ENCODE measurements around the gene CUL7. TPM values are rescaled to one million over a fixed set of nuclear protein-coding genes. Genes with fewer than 3 reads are reported as not detected.
A peak's percentile ranks its signal among the peaks of the same experiment; 100 is the strongest.

The CUL7 gene
- total RNA-seq, 1 experiment from 2014 or later: 20.8 TPM

DNA sequence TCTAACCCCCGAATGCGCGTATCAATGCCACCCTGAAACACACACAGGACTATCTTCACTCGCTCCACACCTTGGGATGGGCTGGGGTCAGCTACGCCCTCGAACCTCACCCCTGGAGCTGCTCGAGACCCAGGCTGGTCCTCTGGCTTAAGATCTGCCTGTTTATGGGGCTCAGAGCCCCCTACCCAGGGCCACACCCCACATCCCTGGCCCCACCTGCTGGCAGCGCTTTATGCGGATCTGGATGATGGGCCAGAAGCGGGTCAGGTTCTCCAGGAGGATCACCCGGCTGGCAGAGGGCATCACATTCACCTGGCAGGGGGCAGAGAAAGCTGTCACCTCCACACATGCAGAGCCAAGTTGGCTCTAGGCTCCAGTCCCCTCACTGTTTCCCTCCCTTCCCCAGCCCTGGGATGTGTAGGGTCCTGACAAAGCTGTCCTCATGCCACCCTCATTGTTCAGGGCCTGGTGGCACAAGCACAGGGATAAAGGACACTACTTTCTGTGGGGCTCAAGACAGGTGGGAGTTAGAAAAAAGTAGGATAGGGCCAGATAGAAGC, 8.2 kb downstream of the CUL7 start (continued):
- TF ChIP-seq, protein P1, sequence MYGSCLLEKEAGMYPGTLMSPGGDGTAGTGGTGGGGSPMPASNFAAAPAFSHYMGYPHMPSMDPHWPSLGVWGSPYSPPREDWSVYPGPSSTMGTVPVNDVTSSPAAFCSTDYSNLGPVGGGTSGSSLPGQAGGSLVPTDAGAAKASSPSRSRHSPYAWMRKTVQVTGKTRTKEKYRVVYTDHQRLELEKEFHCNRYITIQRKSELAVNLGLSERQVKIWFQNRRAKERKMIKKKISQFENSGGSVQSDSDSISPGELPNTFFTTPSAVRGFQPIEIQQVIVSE (CRISPR knock-in tag; IDR thresholded peaks at IDR 0.05; ENCODE audit: borderline replicate concordance): no peak
- no peak for TF ChIP-seq NFATC4 (CRISPR knock-in tag; IDR thresholded peaks at IDR 0.05)
- TF ChIP-seq, protein P2, sequence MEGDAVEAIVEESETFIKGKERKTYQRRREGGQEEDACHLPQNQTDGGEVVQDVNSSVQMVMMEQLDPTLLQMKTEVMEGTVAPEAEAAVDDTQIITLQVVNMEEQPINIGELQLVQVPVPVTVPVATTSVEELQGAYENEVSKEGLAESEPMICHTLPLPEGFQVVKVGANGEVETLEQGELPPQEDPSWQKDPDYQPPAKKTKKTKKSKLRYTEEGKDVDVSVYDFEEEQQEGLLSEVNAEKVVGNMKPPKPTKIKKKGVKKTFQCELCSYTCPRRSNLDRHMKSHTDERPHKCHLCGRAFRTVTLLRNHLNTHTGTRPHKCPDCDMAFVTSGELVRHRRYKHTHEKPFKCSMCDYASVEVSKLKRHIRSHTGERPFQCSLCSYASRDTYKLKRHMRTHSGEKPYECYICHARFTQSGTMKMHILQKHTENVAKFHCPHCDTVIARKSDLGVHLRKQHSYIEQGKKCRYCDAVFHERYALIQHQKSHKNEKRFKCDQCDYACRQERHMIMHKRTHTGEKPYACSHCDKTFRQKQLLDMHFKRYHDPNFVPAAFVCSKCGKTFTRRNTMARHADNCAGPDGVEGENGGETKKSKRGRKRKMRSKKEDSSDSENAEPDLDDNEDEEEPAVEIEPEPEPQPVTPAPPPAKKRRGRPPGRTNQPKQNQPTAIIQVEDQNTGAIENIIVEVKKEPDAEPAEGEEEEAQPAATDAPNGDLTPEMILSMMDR (IDR thresholded peaks at IDR 0.05): no peak
- TF ChIP-seq TEAD1 (CRISPR knock-in tag; IDR thresholded peaks at IDR 0.05): no peak
- no peak for TF ChIP-seq ZNF396 (CRISPR knock-in tag; IDR thresholded peaks at IDR 0.05; ENCODE audit: borderline replicate concordance)
- TF ChIP-seq, protein P3, sequence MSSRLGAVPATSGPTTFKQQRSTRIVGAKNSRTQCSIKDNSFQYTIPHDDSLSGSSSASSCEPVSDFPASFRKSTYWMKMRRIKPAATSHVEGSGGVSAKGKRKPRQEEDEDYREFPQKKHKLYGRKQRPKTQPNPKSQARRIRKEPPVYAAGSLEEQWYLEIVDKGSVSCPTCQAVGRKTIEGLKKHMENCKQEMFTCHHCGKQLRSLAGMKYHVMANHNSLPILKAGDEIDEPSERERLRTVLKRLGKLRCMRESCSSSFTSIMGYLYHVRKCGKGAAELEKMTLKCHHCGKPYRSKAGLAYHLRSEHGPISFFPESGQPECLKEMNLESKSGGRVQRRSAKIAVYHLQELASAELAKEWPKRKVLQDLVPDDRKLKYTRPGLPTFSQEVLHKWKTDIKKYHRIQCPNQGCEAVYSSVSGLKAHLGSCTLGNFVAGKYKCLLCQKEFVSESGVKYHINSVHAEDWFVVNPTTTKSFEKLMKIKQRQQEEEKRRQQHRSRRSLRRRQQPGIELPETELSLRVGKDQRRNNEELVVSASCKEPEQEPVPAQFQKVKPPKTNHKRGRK (CRISPR knock-in tag; IDR thresholded peaks at IDR 0.05; ENCODE audit: borderline replicate concordance): no peak
- no peak for TF ChIP-seq ATF1 (CRISPR knock-in tag; IDR thresholded peaks at IDR 0.05)
- TF ChIP-seq ZNF423 (CRISPR knock-in tag; IDR thresholded peaks at IDR 0.05): no peak
- no peak for TF ChIP-seq MXD4 (CRISPR knock-in tag; IDR thresholded peaks at IDR 0.05; ENCODE audit: borderline replicate concordance)
- TF ChIP-seq ZNF416 (CRISPR knock-in tag; IDR thresholded peaks at IDR 0.05): no peak
- TF ChIP-seq, protein P4, sequence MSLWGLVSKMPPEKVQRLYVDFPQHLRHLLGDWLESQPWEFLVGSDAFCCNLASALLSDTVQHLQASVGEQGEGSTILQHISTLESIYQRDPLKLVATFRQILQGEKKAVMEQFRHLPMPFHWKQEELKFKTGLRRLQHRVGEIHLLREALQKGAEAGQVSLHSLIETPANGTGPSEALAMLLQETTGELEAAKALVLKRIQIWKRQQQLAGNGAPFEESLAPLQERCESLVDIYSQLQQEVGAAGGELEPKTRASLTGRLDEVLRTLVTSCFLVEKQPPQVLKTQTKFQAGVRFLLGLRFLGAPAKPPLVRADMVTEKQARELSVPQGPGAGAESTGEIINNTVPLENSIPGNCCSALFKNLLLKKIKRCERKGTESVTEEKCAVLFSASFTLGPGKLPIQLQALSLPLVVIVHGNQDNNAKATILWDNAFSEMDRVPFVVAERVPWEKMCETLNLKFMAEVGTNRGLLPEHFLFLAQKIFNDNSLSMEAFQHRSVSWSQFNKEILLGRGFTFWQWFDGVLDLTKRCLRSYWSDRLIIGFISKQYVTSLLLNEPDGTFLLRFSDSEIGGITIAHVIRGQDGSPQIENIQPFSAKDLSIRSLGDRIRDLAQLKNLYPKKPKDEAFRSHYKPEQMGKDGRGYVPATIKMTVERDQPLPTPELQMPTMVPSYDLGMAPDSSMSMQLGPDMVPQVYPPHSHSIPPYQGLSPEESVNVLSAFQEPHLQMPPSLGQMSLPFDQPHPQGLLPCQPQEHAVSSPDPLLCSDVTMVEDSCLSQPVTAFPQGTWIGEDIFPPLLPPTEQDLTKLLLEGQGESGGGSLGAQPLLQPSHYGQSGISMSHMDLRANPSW (CRISPR knock-in tag; conservative IDR thresholded peaks at IDR 0.05; ENCODE audit: low read depth): no peak

DNA sequence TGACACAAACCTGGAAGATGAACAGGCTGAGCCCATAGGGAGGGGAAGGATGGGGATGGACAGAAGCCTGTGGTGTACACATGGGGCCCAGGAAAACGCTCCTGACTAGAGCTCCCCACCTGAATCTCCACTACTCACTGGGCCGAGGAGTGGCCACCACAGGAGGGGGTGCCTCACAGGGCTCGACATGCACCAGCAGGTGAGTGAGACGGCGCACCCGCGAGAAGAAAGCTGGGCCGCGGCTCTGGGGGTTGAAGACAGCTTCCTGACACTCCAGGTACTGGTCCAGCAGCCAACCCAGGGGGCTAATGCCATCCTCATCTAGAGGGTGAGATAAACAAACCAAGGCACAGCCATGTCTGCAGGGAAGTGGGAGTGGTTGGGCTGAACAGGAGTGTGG, 10.3 kb downstream of the CUL7 start:
- DNase-seq (ENCODE audit: low spot score): no peak
- CTCF ChIA-PET: interaction anchor here (0.6 kb wide), 2 partner anchors 13 to 165 kb away, joined by 3 read pairs; no protein-coding TSS in a partner anchor
- TF ChIP-seq NFE2L1 (CRISPR knock-in tag; IDR thresholded peaks at IDR 0.05) (no peak), RORB (CRISPR knock-in tag; IDR thresholded peaks at IDR 0.05) (no peak), FOXK1 (CRISPR knock-in tag; IDR thresholded peaks at IDR 0.05) (no peak), ZNF121 (CRISPR knock-in tag; IDR thresholded peaks at IDR 0.05) (no peak), SMAD4 (CRISPR knock-in tag; IDR thresholded peaks at IDR 0.05) (no peak), ZNF138 (CRISPR knock-in tag; conservative IDR thresholded peaks at IDR 0.05) (no peak)
- TF ChIP-seq, protein P5, sequence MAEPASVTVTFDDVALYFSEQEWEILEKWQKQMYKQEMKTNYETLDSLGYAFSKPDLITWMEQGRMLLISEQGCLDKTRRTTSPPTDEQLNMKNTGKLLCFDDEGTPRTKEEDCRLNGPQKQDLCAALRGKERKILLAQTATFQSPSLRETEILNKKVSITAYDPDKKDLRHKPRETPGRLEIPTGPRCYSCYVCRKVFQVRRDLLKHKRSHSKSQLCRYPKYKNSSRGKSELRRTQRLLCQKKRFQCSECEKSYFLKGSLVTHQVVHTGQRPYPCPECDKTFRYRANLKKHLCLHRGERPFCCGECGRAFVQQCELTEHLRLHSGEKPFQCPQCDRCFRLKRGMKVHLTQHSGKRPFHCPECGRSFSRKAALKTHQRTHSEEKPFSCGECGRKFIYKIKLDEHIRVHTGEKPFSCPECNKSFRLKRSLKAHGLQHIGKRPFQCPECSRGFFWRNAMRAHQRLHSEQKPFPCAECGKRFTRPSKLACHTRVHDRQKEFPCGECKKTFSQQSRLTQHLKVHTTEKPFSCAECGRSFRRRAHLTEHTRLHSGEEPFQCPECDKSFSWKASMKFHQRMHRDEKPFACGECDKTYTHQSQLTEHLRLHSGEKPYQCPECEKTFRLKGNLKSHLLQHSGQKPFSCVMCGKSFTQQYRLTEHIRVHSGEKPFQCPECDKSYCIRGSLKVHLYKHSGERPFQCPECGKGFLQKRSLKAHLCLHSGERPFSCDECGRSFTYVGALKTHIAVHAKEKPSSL (CRISPR knock-in tag; conservative IDR thresholded peaks at IDR 0.05): no peak
- TF ChIP-seq, protein P6, sequence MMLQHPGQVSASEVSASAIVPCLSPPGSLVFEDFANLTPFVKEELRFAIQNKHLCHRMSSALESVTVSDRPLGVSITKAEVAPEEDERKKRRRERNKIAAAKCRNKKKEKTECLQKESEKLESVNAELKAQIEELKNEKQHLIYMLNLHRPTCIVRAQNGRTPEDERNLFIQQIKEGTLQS (CRISPR knock-in tag; conservative IDR thresholded peaks at IDR 0.05): no peak
- TF ChIP-seq, protein P7, sequence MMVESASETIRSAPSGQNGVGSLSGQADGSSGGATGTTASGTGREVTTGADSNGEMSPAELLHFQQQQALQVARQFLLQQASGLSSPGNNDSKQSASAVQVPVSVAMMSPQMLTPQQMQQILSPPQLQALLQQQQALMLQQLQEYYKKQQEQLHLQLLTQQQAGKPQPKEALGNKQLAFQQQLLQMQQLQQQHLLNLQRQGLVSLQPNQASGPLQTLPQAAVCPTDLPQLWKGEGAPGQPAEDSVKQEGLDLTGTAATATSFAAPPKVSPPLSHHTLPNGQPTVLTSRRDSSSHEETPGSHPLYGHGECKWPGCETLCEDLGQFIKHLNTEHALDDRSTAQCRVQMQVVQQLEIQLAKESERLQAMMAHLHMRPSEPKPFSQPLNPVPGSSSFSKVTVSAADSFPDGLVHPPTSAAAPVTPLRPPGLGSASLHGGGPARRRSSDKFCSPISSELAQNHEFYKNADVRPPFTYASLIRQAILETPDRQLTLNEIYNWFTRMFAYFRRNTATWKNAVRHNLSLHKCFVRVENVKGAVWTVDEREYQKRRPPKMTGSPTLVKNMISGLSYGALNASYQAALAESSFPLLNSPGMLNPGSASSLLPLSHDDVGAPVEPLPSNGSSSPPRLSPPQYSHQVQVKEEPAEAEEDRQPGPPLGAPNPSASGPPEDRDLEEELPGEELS (CRISPR knock-in tag; IDR thresholded peaks at IDR 0.05): no peak
- TF ChIP-seq, protein P8, sequence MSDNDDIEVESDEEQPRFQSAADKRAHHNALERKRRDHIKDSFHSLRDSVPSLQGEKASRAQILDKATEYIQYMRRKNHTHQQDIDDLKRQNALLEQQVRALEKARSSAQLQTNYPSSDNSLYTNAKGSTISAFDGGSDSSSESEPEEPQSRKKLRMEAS (CRISPR knock-in tag; IDR thresholded peaks at IDR 0.05): no peak
- TF ChIP-seq, protein P9, sequence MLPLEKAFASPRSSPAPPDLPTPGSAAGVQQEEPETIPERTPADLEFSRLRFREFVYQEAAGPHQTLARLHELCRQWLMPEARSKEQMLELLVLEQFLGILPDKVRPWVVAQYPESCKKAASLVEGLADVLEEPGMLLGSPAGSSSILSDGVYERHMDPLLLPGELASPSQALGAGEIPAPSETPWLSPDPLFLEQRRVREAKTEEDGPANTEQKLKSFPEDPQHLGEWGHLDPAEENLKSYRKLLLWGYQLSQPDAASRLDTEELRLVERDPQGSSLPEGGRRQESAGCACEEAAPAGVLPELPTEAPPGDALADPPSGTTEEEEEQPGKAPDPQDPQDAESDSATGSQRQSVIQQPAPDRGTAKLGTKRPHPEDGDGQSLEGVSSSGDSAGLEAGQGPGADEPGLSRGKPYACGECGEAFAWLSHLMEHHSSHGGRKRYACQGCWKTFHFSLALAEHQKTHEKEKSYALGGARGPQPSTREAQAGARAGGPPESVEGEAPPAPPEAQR (CRISPR knock-in tag; IDR thresholded peaks at IDR 0.05): no peak
- TF ChIP-seq, protein P10, sequence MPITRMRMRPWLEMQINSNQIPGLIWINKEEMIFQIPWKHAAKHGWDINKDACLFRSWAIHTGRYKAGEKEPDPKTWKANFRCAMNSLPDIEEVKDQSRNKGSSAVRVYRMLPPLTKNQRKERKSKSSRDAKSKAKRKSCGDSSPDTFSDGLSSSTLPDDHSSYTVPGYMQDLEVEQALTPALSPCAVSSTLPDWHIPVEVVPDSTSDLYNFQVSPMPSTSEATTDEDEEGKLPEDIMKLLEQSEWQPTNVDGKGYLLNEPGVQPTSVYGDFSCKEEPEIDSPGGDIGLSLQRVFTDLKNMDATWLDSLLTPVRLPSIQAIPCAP (CRISPR knock-in tag; IDR thresholded peaks at IDR 0.05): no peak

More for the DNA sequence above, 10.3 kb downstream of the CUL7 start:
- 0 out of 2 replicates have a peak overlapping the region, but pooled peaks have one; percentile 16 for H3K27ac Mint-ChIP-seq
- peaks cover 48% of the 10 kb centered on the region for H3K36me3 Mint-ChIP-seq
- no peaks in the 10 kb centered on the region for H3K4me1 Mint-ChIP-seq
- no peak overlapping the region for H3K4me3 Mint-ChIP-seq
- POLR2A ChIA-PET: no interaction called here
- no peaks in the 10 kb centered on the region for H3K9me3 Mint-ChIP-seq
- ATAC-seq: no peak
- no peaks in the 10 kb centered on the region for H3K27me3 Mint-ChIP-seq (ENCODE audit: low read depth)
